HepG2 (cell line): Measurements from ENCODE around the gene PRR19. TPM values are rescaled to one million over a fixed set of nuclear protein-coding genes. Genes with fewer than 3 reads are reported as not detected.

Experiments
- ATAC-seq: fragments of 200-7000 bp; cut with Tn5 transposase; 3 replicates; pipeline ENCODE4 v1.9.1; 2020; ENCODE audit warnings: mild to moderate bottlenecking, moderate library complexity
- BruUV-seq: library from RNA; stranded (reverse); fragments of 400-500 nt; replicated peaks from 2 replicates; lab custom pipeline; 2021; lab: Mats Ljungman, UMichigan
- CTCF ChIA-PET: fragments of 300-600 bp; formaldehyde crosslinking; extraction: SDS; loops from one replicate; lab custom pipeline; 2021; ENCODE audit warnings: low total read pairs, inconsistent platforms, low intra/inter-chr PET ratio; lab: Yijun Ruan, JAX
- POLR2A ChIA-PET: fragments of 350-600 bp; sonication (Branson Sonifier 250); formaldehyde crosslinking; loops from one replicate; lab custom pipeline; 2020; ENCODE audit warnings: antibody characterized with exemption, inconsistent platforms; lab: Yijun Ruan, JAX
- DNase-seq: peaks from one replicate; pipeline ENCODE4 v3.0.0-alpha.2; 2015; ENCODE audit warnings: low spot score
- FAIRE-seq: peaks from 3 replicates; lab custom pipeline; 2011; peaks lifted over from hg19 to GRCh38; lab: Jason Lieb, UNC
- H2AFZ ChIP-seq: one replicate; pipeline ENCODE4 v1.6.1; 2011; ENCODE audit warnings: low read length, inconsistent platforms
- H3K27ac ChIP-seq: fragments of 300-600 bp; 3 replicates; pipeline ENCODE4 v1.8.0; 2011; ENCODE audit warnings: mixed run types, mild to moderate bottlenecking, mixed read lengths, low read length, inconsistent platforms; ENCODE audit not compliant: insufficient read depth; ENCODE audit errors: extremely low read length
- H3K27me3 ChIP-seq, 2 experiments: fragments of 200-600 bp in 1 of 2; 2 replicates in 1 of 2; 3 replicates in 1 of 2; pipeline versions ENCODE4 v1.6.0 to v1.8.0; 2011; ENCODE audit warnings: low read length in 2 of 2, mild to moderate bottlenecking in 2 of 2, moderate library complexity in 2 of 2, inconsistent platforms in 1 of 2; ENCODE audit not compliant: insufficient read depth in 2 of 2, control insufficient read depth in 1 of 2
- H3K36me3 ChIP-seq, 2 experiments: fragments of 200-600 bp in 1 of 2; replicated peaks in 1 of 2; 2 replicates in 1 of 2; 3 replicates in 1 of 2; pipeline versions ENCODE4 v1.5.1 to v1.8.0; 2011; ENCODE audit warnings: low read length in 2 of 2, inconsistent platforms in 1 of 2; ENCODE audit not compliant: insufficient read depth in 2 of 2, control insufficient read depth in 1 of 2
- H3K4me1 ChIP-seq: 2 replicates; pipeline ENCODE4 v1.5.1; 2012; ENCODE audit warnings: low read length, inconsistent platforms; ENCODE audit not compliant: insufficient read depth
- H3K4me2 ChIP-seq: 2 replicates; pipeline ENCODE4 v1.6.0; 2011; ENCODE audit warnings: low read depth, low read length, inconsistent platforms
- H3K4me3 ChIP-seq, 3 experiments: fragments of 200-600 bp in 1 of 3; sonication (generic), shearing (Covaris generic) in 1 of 3; replicated peaks in 1 of 3; 2 replicates each; pipeline ENCODE4 v1.5.1; 2011 to 2016; ENCODE audit warnings: low read length in 3 of 3, inconsistent platforms in 2 of 3, low read depth in 2 of 3, mild to moderate bottlenecking in 2 of 3, control low read depth in 1 of 3, mixed read lengths in 1 of 3; ENCODE audit not compliant: insufficient read depth in 1 of 3
- H3K79me2 ChIP-seq: one replicate; pipeline ENCODE4 v1.6.1; 2011; ENCODE audit warnings: low read length, inconsistent platforms; ENCODE audit not compliant: insufficient read depth
- H3K9ac ChIP-seq: 2 replicates; pipeline ENCODE4 v1.6.0; 2011; ENCODE audit warnings: mild to moderate bottlenecking, low read depth, low read length, inconsistent platforms; ENCODE audit not compliant: insufficient read depth
- H3K9me3 ChIP-seq: 2 replicates; pipeline ENCODE4 v1.5.1; 2012; ENCODE audit warnings: mild to moderate bottlenecking, low read length
- H4K20me1 ChIP-seq: 2 replicates; pipeline ENCODE4 v1.6.0; 2011; ENCODE audit warnings: inconsistent platforms, mild to moderate bottlenecking, low read length, moderate library complexity; ENCODE audit not compliant: insufficient read depth
- ATF5 ChIP-seq: sonication (generic); formaldehyde crosslinking; IDR thresholded peaks from 2 replicates; pipeline ENCODE4 v1.4.0; 2020; ENCODE audit warnings: mild to moderate bottlenecking, low read depth, missing genetic modification reagents
- DPF2 ChIP-seq: sonication (generic); formaldehyde crosslinking; IDR thresholded peaks from 2 replicates; pipeline ENCODE4 v1.4.0; 2020; ENCODE audit warnings: mild to moderate bottlenecking, low read depth, missing genetic modification reagents, borderline replicate concordance
- E2F1 ChIP-seq: sonication (generic); formaldehyde crosslinking; IDR thresholded peaks from 2 replicates; pipeline ENCODE4 v1.5.0; 2020; ENCODE audit warnings: missing genetic modification reagents
- ELF3 ChIP-seq: IDR thresholded peaks from 2 replicates; pipeline ENCODE4 v1.6.1; 2016; ENCODE audit warnings: missing genetic modification reagents, missing compliant biosample characterization
- FLYWCH1 ChIP-seq: sonication (generic); formaldehyde crosslinking; IDR thresholded peaks from 2 replicates; pipeline ENCODE4 v1.8.1; 2023; ENCODE audit warnings: mild to moderate bottlenecking, missing genetic modification reagents
- GTF2F1 ChIP-seq: fragments of 150-350 bp; IDR thresholded peaks from 2 replicates; pipeline ENCODE4 v1.6.1; 2014; ENCODE audit warnings: low read length
- JDP2 ChIP-seq: sonication (generic); formaldehyde crosslinking; IDR thresholded peaks from 2 replicates; pipeline ENCODE4 v1.8.1; 2022; ENCODE audit warnings: missing genetic modification reagents, borderline replicate concordance
- KDM5B ChIP-seq: sonication (generic); formaldehyde crosslinking; IDR thresholded peaks from 2 replicates; pipeline ENCODE4 v1.4.0; 2020; ENCODE audit warnings: missing genetic modification reagents, mild to moderate bottlenecking, borderline replicate concordance
- MAZ ChIP-seq, 2 experiments: sonication (generic) in 1 of 2; formaldehyde crosslinking in 1 of 2; IDR thresholded peaks; 2 replicates each; pipeline versions ENCODE4 v1.5.0 to v1.6.1; 2012 to 2020; ENCODE audit warnings: low read depth in 2 of 2, mild to moderate bottlenecking in 2 of 2, borderline replicate concordance in 1 of 2, improper control_type of control experiment in 1 of 2, low read length in 1 of 2, missing genetic modification reagents in 1 of 2, moderate library complexity in 1 of 2
- NFYC ChIP-seq: IDR thresholded peaks from 2 replicates; pipeline ENCODE4 v1.6.1; 2016; ENCODE audit warnings: missing genetic modification reagents, missing compliant biosample characterization
- ZBTB4 ChIP-seq: sonication (generic); formaldehyde crosslinking; IDR thresholded peaks from 2 replicates; pipeline ENCODE4 v1.4.0; 2020; ENCODE audit warnings: missing genetic modification reagents, mild to moderate bottlenecking, borderline replicate concordance
- ZBTB7A ChIP-seq: sonication (generic); formaldehyde crosslinking; IDR thresholded peaks from 2 replicates; pipeline ENCODE4 v1.8.0; 2022; ENCODE audit warnings: mild to moderate bottlenecking, missing genetic modification reagents
- ZFP62 ChIP-seq: sonication (generic); formaldehyde crosslinking; IDR thresholded peaks from 2 replicates; pipeline ENCODE4 v1.4.0; 2020; ENCODE audit warnings: missing genetic modification reagents
- ZNF362 ChIP-seq: sonication (generic); formaldehyde crosslinking; IDR thresholded peaks from 2 replicates; pipeline ENCODE4 v1.4.0; 2020; ENCODE audit warnings: missing genetic modification reagents, mild to moderate bottlenecking, borderline replicate concordance
- ZNF670 ChIP-seq: sonication (generic); formaldehyde crosslinking; IDR thresholded peaks from 2 replicates; pipeline ENCODE4 v1.8.0; 2022; ENCODE audit warnings: mild to moderate bottlenecking, missing genetic modification reagents, borderline replicate concordance
- WGBS: methylation state at CpG from one replicate; pipeline ENCODE4 v1.1.6; 2017; ENCODE audit warnings: low lambda C conversion rate; 5-methylcytosine and 5-hydroxymethylcytosine counted together
- in situ Hi-C: cut with HindIII; loops from 2 replicates; pipeline ENCODE4 v1.10.0; 2017; ENCODE audit warnings: low pct_unique_long_range_greater_than_20kb; ENCODE audit not compliant: extremely low pct_ligation_motif_present
- intact Hi-C: fragments of 100-400 bp; cut with micrococcal nuclease; formaldehyde crosslinking; loops from one replicate; pipeline ENCODE4 v1.10.0; 2022; ENCODE audit not compliant: unreplicated experiment
- polyA plus RNA-seq, 8 experiments: library from polyadenylated mRNA; depleted of rRNA in 3 of 8; stranded (reverse) in 7 of 8; unstranded in 1 of 8; fragments of >200 nt; fragmentation: Illumina TruSeq in 4 of 8; extraction: Trizol in 4 of 8; gene quantifications; 2 replicates each; pipeline versions ENCODE4 v1.2.1 to v1.2.3, GENCODE V29; 2011 to 2016; ENCODE audit warnings: low read depth in 4 of 8, missing spikeins in 1 of 8, mixed read lengths in 1 of 8; ENCODE audit not compliant: insufficient read depth in 1 of 8
- total RNA-seq, 5 experiments: library from RNA; depleted of rRNA; stranded (reverse); fragments of >200 nt; fragmentation: Illumina TruSeq; extraction: Trizol; gene quantifications; 2 replicates each; pipeline ENCODE4 v1.2.3, GENCODE V29; 2016; ENCODE audit warnings: low read depth in 1 of 5

The PRR19 gene
- total and polyA plus RNA-seq, 2 of the 13 experiments (the other 11 are each of a cell fraction or from before 2014, with no cell fraction given) = 0.21 to 0.33 TPM

GRCh38 chr19:42303101-42303464 is 1.2 kb downstream of the PRR19 start (continued):
- TF ChIP-seq ZBTB4 (CRISPR knock-in tag) (no peak), ATF5 (CRISPR knock-in tag) (no peak), E2F1 (CRISPR knock-in tag) (no peak), FLYWCH1 (CRISPR knock-in tag) (no peak), ELF3 (no peak)

- Histone ChIP-seq H3K27me3 (no peaks in the 10 kb centered on the region), H3K79me2 (no peaks in the 10 kb centered on the region), H3K4me2 (0 out of 2 replicates have a peak overlapping the region, but pooled peaks have one; percentile 5), H3K9ac (no peak overlapping the region), H3K4me1 (peaks cover 28% of the 10 kb centered on the region), H4K20me1 (no peaks in the 10 kb centered on the region), H3K27ac (no peak overlapping the region), H3K4me3 (no peak overlapping the region), H3K9me3 (no peaks in the 10 kb centered on the region), H2AFZ (no peak overlapping the region), H3K36me3 (0 out of 5 replicates have a peak, but pooled peaks cover 0 to 4% of the 10 kb centered on the region in 2 experiments)
- DNase-seq = no peak
- ChIA-PET CTCF (no interaction called here), POLR2A (interaction anchor here (0.7 kb wide), 1 partner anchor 61 kb away, joined by 3 read pairs; no protein-coding TSS in a partner anchor)
- no peak for FAIRE-seq
- WGBS = 36% methylated on average over 8 of the region's 8 CpGs
- in situ Hi-C loops (no loop called here), intact Hi-C loops (loop anchor here (2.0 kb wide), 1 partner anchor 21 kb away; the partner anchor contains the start of gene MEGF8)
- BruUV-seq = no TSS peak
- ATAC-seq = no peak
- TF ChIP-seq JDP2 (no peak), DPF2 (CRISPR knock-in tag) (no peak), MAZ (IDR thresholded peaks at IDR 0.05; ENCODE audit: borderline replicate concordance, low read depth, low read length) (no peak), MAZ (CRISPR knock-in tag; IDR thresholded peaks at IDR 0.05; ENCODE audit: low read depth) (no peak), ZNF670 (CRISPR knock-in tag) (no peak), ZBTB7A (CRISPR knock-in tag) (no peak), KDM5B (CRISPR knock-in tag) (no peak), GTF2F1 (no peak), NFYC (no peak), ZNF362 (CRISPR knock-in tag) (peak; percentile 15; the same call in 1 of the 2 replicates), ZFP62 (CRISPR knock-in tag) (no peak)
Observed at GRCh38 chr19:42303876-42304275, 1.9 kb downstream of the PRR19 start.
